Measurements from ENCODE around the gene RABGAP1.

The RABGAP1 gene

GRCh38 chr9:123107639-123108285 lies 166.9 kb downstream of the RABGAP1 start:
- no peaks in the 10 kb centered on the region for H3K9me3 ChIP-seq (ENCODE audit: control insufficient read depth, low read depth, low read length)
- H3K27me3 ChIP-seq (ENCODE audit: control insufficient read depth, insufficient read depth, low read length) = no peaks in the 10 kb centered on the region
- H3K4me3 ChIP-seq (ENCODE audit: low read length) = no peak overlapping the region
- H3K4me1 ChIP-seq (ENCODE audit: control insufficient read depth, low read depth, low read length) = peaks cover 5% of the 10 kb centered on the region
- peaks cover 32% of the 10 kb centered on the region for H3K36me3 ChIP-seq (ENCODE audit: control insufficient read depth, low read depth, low read length)
- no peak overlapping the region for H3K9ac ChIP-seq (ENCODE audit: low read length)
- no peak overlapping the region for H3K27ac ChIP-seq (ENCODE audit: low read length)

GRCh38 chr9:123108976-123109375 lies 168.2 kb downstream of the RABGAP1 start:
- Histone ChIP-seq H3K36me3 (ENCODE audit: control insufficient read depth, low read depth, low read length) (peaks cover 28% of the 10 kb centered on the region), H3K4me1 (ENCODE audit: control insufficient read depth, low read depth, low read length) (no peaks in the 10 kb centered on the region), H3K27me3 (ENCODE audit: control insufficient read depth, insufficient read depth, low read length) (no peaks in the 10 kb centered on the region), H3K9me3 (ENCODE audit: control insufficient read depth, low read depth, low read length) (no peaks in the 10 kb centered on the region), H3K9ac (ENCODE audit: low read length) (no peak overlapping the region), H3K4me3 (ENCODE audit: low read length) (no peak overlapping the region), H3K27ac (ENCODE audit: low read length) (no peak overlapping the region)

DNA sequence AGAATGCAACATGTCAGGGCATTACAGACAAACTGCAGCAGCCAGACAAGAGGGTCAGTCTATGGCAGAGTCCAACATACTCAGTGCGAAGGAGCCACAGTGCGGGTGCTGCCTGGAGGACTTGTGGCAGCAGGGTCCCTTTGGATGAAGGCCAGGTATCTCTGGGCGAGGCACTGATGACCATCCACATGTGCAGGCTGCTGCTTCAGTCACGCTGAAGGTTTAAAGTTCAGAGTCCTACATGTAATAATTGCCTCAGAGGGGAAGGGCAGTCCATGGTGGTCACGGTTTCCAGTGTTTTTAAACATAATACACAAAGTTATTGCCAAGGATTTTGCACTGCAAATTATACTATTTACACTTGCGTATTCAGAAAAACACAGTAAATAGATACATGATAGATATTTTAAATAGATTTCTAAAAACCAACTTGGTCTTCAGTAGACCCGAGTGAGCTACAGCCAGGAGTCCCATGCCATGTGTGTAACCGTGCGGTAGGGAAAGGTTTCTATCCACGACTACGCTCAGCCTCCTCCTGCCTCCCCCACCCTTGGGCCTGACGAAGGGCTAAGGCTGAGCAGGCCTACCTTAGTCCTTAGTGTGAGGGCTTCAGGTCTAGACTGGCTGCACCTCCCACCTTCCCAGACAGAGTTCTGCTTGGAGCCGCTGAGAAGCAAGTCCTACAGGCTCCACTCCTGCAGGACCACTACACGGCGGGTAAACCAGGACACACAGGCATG lies 168.9 kb downstream of the RABGAP1 start:
- Histone ChIP-seq H3K27me3 (ENCODE audit: control insufficient read depth, insufficient read depth, low read length) (no peaks in the 10 kb centered on the region), H3K9ac (ENCODE audit: low read length) (no peak overlapping the region), H3K4me3 (ENCODE audit: low read length) (no peak overlapping the region), H3K4me1 (ENCODE audit: control insufficient read depth, low read depth, low read length) (no peaks in the 10 kb centered on the region), H3K9me3 (ENCODE audit: control insufficient read depth, low read depth, low read length) (no peaks in the 10 kb centered on the region), H3K36me3 (ENCODE audit: control insufficient read depth, low read depth, low read length) (peaks cover 32% of the 10 kb centered on the region), H3K27ac (ENCODE audit: low read length) (no peak overlapping the region)

DNA sequence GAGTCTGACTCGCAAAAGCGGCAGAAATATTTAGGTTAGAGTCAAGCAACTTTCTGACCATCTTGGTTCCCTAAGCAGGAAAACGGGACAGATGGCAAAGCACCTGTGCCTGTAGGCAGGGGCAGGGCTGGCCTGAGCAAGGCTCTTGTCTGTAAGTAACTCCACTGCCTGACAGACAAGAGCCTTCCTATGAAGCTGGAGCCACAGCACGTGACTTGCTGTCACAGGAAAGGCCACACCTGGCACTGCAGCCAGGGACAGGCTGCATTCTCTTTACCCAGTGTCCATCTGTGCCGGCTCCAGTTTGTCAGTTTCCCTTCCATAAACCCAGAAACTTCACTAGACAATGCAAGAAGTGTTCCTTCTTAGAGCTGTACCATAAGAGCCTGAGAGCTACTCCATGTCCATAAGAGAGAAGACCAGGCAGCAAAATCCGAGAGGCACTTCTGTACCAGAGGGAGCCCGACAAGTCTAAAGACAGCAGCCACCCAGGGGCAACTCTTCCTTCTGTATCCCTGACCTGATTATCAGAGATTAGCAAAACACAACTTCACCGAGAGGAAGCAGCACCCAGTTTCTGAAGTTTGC lies 170.7 kb downstream of the RABGAP1 start:
- H3K27me3 ChIP-seq (ENCODE audit: control insufficient read depth, insufficient read depth, low read length) = no peaks in the 10 kb centered on the region
- H3K27ac ChIP-seq (ENCODE audit: low read length) = no peak overlapping the region
- no peak overlapping the region for H3K9ac ChIP-seq (ENCODE audit: low read length)
- H3K4me3 ChIP-seq (ENCODE audit: low read length) = no peak overlapping the region
- peaks cover 29% of the 10 kb centered on the region for H3K36me3 ChIP-seq (ENCODE audit: control insufficient read depth, low read depth, low read length)
- no peaks in the 10 kb centered on the region for H3K9me3 ChIP-seq (ENCODE audit: control insufficient read depth, low read depth, low read length)
- H3K4me1 ChIP-seq (ENCODE audit: control insufficient read depth, low read depth, low read length) = no peaks in the 10 kb centered on the region

GRCh38 chr9:123112015-123112975 lies 171.5 kb downstream of the RABGAP1 start:
- H3K9ac ChIP-seq (ENCODE audit: low read length) = no peak overlapping the region
- H3K36me3 ChIP-seq (ENCODE audit: control insufficient read depth, low read depth, low read length) = peaks cover 29% of the 10 kb centered on the region
- H3K27ac ChIP-seq (ENCODE audit: low read length) = no peak overlapping the region
- H3K9me3 ChIP-seq (ENCODE audit: control insufficient read depth, low read depth, low read length) = no peaks in the 10 kb centered on the region
- no peaks in the 10 kb centered on the region for H3K4me1 ChIP-seq (ENCODE audit: control insufficient read depth, low read depth, low read length)
- H3K27me3 ChIP-seq (ENCODE audit: control insufficient read depth, insufficient read depth, low read length) = no peaks in the 10 kb centered on the region
- H3K4me3 ChIP-seq (ENCODE audit: low read length) = no peak overlapping the region

- H3K36me3 ChIP-seq (ENCODE audit: control insufficient read depth, low read depth, low read length) = peaks cover 25% of the 10 kb centered on the region
- no peak overlapping the region for H3K27ac ChIP-seq (ENCODE audit: low read length)
- H3K4me3 ChIP-seq (ENCODE audit: low read length) = no peak overlapping the region
- H3K9ac ChIP-seq (ENCODE audit: low read length) = no peak overlapping the region
- no peaks in the 10 kb centered on the region for H3K9me3 ChIP-seq (ENCODE audit: control insufficient read depth, low read depth, low read length)
- H3K4me1 ChIP-seq (ENCODE audit: control insufficient read depth, low read depth, low read length) = no peaks in the 10 kb centered on the region
- no peaks in the 10 kb centered on the region for H3K27me3 ChIP-seq (ENCODE audit: control insufficient read depth, insufficient read depth, low read length)
Observed at GRCh38 chr9:123113185-123113584, 172.4 kb downstream of the RABGAP1 start.

GRCh38 chr9:123115146-123115913 lies 174.5 kb downstream of the RABGAP1 start:
- Histone ChIP-seq H3K4me3 (ENCODE audit: low read length) (no peak overlapping the region), H3K27ac (ENCODE audit: low read length) (no peak overlapping the region), H3K9me3 (ENCODE audit: control insufficient read depth, low read depth, low read length) (no peaks in the 10 kb centered on the region), H3K36me3 (ENCODE audit: control insufficient read depth, low read depth, low read length) (peaks cover 10% of the 10 kb centered on the region), H3K27me3 (ENCODE audit: control insufficient read depth, insufficient read depth, low read length) (no peaks in the 10 kb centered on the region), H3K9ac (ENCODE audit: low read length) (no peak overlapping the region), H3K4me1 (ENCODE audit: control insufficient read depth, low read depth, low read length) (no peaks in the 10 kb centered on the region)

GRCh38 chr9:123116036-123116435 lies 175.2 kb downstream of the RABGAP1 start:
- H3K9me3 ChIP-seq (ENCODE audit: control insufficient read depth, low read depth, low read length) = no peaks in the 10 kb centered on the region
- no peaks in the 10 kb centered on the region for H3K27me3 ChIP-seq (ENCODE audit: control insufficient read depth, insufficient read depth, low read length)

DNA sequence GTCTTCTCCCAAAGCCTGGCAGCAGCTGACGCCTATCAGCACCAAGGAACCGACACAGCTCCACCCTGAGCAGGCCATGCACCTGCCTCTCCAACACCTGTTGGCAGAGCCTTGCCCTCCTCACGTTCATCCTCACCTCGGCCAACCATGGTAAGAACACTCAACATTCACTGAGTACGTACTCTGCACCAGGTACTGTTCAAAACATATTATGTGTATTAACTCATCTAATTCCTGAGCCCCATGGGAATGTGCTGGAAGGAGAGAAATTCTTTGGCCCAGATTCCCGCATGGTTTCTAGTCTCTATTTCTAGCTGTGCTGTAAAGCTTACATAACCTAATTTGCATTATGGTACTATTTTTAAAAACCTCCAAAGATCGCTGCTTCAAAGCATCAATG lies 178.7 kb downstream of the RABGAP1 start:
- peaks cover 9% of the 10 kb centered on the region for H3K36me3 ChIP-seq (ENCODE audit: control insufficient read depth, low read depth, low read length)

More at GRCh38 chr9:123116036-123116435, 175.2 kb downstream of the RABGAP1 start:
- Histone ChIP-seq H3K4me3 (ENCODE audit: low read length) (no peak overlapping the region), H3K36me3 (ENCODE audit: control insufficient read depth, low read depth, low read length) (peaks cover 10% of the 10 kb centered on the region), H3K4me1 (ENCODE audit: control insufficient read depth, low read depth, low read length) (no peaks in the 10 kb centered on the region), H3K27ac (ENCODE audit: low read length) (no peak overlapping the region), H3K9ac (ENCODE audit: low read length) (no peak overlapping the region)

GRCh38 chr9:123120131-123120530 lies 179.3 kb downstream of the RABGAP1 start:
- H3K4me1 ChIP-seq (ENCODE audit: control insufficient read depth, low read depth, low read length) = peaks cover 10% of the 10 kb centered on the region
- H3K36me3 ChIP-seq (ENCODE audit: control insufficient read depth, low read depth, low read length) = peaks cover 9% of the 10 kb centered on the region
- no peaks in the 10 kb centered on the region for H3K9me3 ChIP-seq (ENCODE audit: control insufficient read depth, low read depth, low read length)

More for the DNA sequence above, 178.7 kb downstream of the RABGAP1 start:
- Histone ChIP-seq H3K4me1 (ENCODE audit: control insufficient read depth, low read depth, low read length) (peaks cover 6% of the 10 kb centered on the region), H3K9ac (ENCODE audit: low read length) (no peak overlapping the region), H3K9me3 (ENCODE audit: control insufficient read depth, low read depth, low read length) (no peaks in the 10 kb centered on the region), H3K27me3 (ENCODE audit: control insufficient read depth, insufficient read depth, low read length) (no peaks in the 10 kb centered on the region), H3K27ac (ENCODE audit: low read length) (no peak overlapping the region), H3K4me3 (ENCODE audit: low read length) (no peak overlapping the region)

More at GRCh38 chr9:123120131-123120530, 179.3 kb downstream of the RABGAP1 start:
- H3K9ac ChIP-seq (ENCODE audit: low read length) = no peak overlapping the region
- no peaks in the 10 kb centered on the region for H3K27me3 ChIP-seq (ENCODE audit: control insufficient read depth, insufficient read depth, low read length)
- no peak overlapping the region for H3K4me3 ChIP-seq (ENCODE audit: low read length)
- H3K27ac ChIP-seq (ENCODE audit: low read length) = no peak overlapping the region

Measured in iPS-18a (cell line).